GM21367 (cell line): Measurements from ENCODE around the gene PLPP4.

Experiments used
- ATAC-seq: cut with Tn5 transposase; IDR thresholded peaks from one replicate; pipeline ENCODE4 v1.9.1; 2021; ENCODE audit not compliant: unreplicated experiment

The PLPP4 gene

GRCh38 chr10:120606051-120606764 lies 149.2 kb downstream of the PLPP4 start:
- ATAC-seq, result peak; percentile 57

- ATAC-seq, result no peak
Measured at GRCh38 chr10:120607016-120607709, 150.1 kb downstream of the PLPP4 start.

GRCh38 chr10:120607710-120608703 lies 151.0 kb downstream of the PLPP4 start:
- ATAC-seq, result peak; percentile 33

GRCh38 chr10:120609006-120609405 lies 152.0 kb downstream of the PLPP4 start:
- ATAC-seq, result no peak

GRCh38 chr10:120610791-120611190 lies 153.8 kb downstream of the PLPP4 start:
- ATAC-seq, result no peak

- no peak for ATAC-seq
Measured at GRCh38 chr10:120612756-120613155, 155.7 kb downstream of the PLPP4 start.

GRCh38 chr10:120613180-120613579 lies 156.2 kb downstream of the PLPP4 start:
- no peak for ATAC-seq

- no peak for ATAC-seq
Measured at GRCh38 chr10:120614680-120615079, 157.7 kb downstream of the PLPP4 start.

GRCh38 chr10:120616311-120616911 lies 159.4 kb downstream of the PLPP4 start:
- ATAC-seq, result no peak

- ATAC-seq, result no peak
Measured at GRCh38 chr10:120628197-120628596, 171.2 kb downstream of the PLPP4 start.

- ATAC-seq, result no peak
Measured at GRCh38 chr10:120630266-120630665, 173.2 kb downstream of the PLPP4 start.

GRCh38 chr10:120632047-120632446 lies 175.0 kb downstream of the PLPP4 start:
- ATAC-seq, result no peak

- ATAC-seq, result no peak
Measured at GRCh38 chr10:120632942-120633341, 175.9 kb downstream of the PLPP4 start.

GRCh38 chr10:120634659-120635058 lies 177.6 kb downstream of the PLPP4 start:
- no peak for ATAC-seq
